A549 (cell line): ENCODE data around the gene HSD11B1.

Experiments used
- CHD2 ChIP-seq: fragments of 150-350 bp; IDR thresholded peaks from 2 replicates; pipeline ENCODE4 v1.6.1; 2014; ENCODE audit warnings: low read length; ENCODE audit not compliant: partially characterized antibody
- CTCF ChIP-seq: fragments of >200 bp; sonication (Bioruptor Twin); formaldehyde crosslinking; IDR thresholded peaks from 3 replicates; pipeline ENCODE4 v1.5.1; 2016
- EP300 ChIP-seq, 2 experiments: fragments of >200 bp; sonication (Bioruptor Twin); formaldehyde crosslinking; IDR thresholded peaks; 2 replicates in 1 of 2; 3 replicates in 1 of 2; pipeline ENCODE4 v1.6.1; 2016 to 2017
- MAX ChIP-seq: IDR thresholded peaks from 2 replicates; pipeline ENCODE4 v1.6.1; 2012
- MYC ChIP-seq: IDR thresholded peaks from 2 replicates; pipeline ENCODE4 v1.6.1; 2012; ENCODE audit warnings: mild to moderate bottlenecking, inconsistent platforms, low read length, improper control_type of control experiment, borderline replicate concordance
- POLR2A ChIP-seq: IDR thresholded peaks from 2 replicates; pipeline ENCODE4 v1.6.1; 2012; ENCODE audit warnings: mild to moderate bottlenecking, low read length
- POLR2AphosphoS2 ChIP-seq: conservative IDR thresholded peaks from 2 replicates; pipeline ENCODE4 v1.6.1; 2012; ENCODE audit warnings: low read length, improper control_type of control experiment, inconsistent platforms
- SREBF2 ChIP-seq: fragments of 450-650 bp; IDR thresholded peaks from 2 replicates; pipeline ENCODE4 v1.6.1; 2014; ENCODE audit warnings: mild to moderate bottlenecking, moderate library complexity
- TP53 ChIP-seq: fragments of 250-450 bp; sonication (Bioruptor Pico); IDR thresholded peaks from 2 replicates; pipeline ENCODE4 v1.5.0; 2021; ENCODE audit warnings: mild to moderate bottlenecking, moderate library complexity
- USF2 ChIP-seq: fragments of 450-650 bp; IDR thresholded peaks from 2 replicates; pipeline ENCODE4 v1.6.1; 2014; ENCODE audit warnings: antibody characterized with exemption

GRCh38 chr1:209741193-209741592, 36.5 kb downstream of the HSD11B1 start:
- TF ChIP-seq SREBF2 = no peak
- no peak for TF ChIP-seq CTCF
- no peak for TF ChIP-seq POLR2AphosphoS2
- TF ChIP-seq TP53 = no peak
- TF ChIP-seq USF2 = no peak
- no peak for TF ChIP-seq CHD2
- no peak for TF ChIP-seq MAX
- no peak for TF ChIP-seq MYC
- TF ChIP-seq EP300 (IDR thresholded peaks at IDR 0.05) = no peak
- no peak for TF ChIP-seq POLR2A
